Lower leg skin (tissue), 4 donors: ENCODE data around the gene AHCYL2. TPM values are rescaled to one million over a fixed set of nuclear protein-coding genes. Genes with fewer than 3 reads are reported as not detected.
"Not testable (repeated sequence)": the region's sequence is repeated elsewhere in the genome, so short reads cannot be mapped to it uniquely, and the experiment has no call there.

Source experiments
- DNase-seq, 2 donors: peaks; one replicate each; pipeline ENCODE4 v3.0.0-alpha.2; 2019; ENCODE audit warnings: low spot score in 2 of 2
- H3K4me3 ChIP-seq: fragments of 200-600 bp; sonication (generic); 2 replicates; pipeline ENCODE4 v1.5.1; 2017; ENCODE audit warnings: mild to moderate bottlenecking, low read depth; ENCODE audit not compliant: poor library complexity, severe bottlenecking
- CTCF ChIP-seq, 3 donors: fragments of 450-650 bp; IDR thresholded peaks; one replicate each; pipeline ENCODE4 v1.5.1; 2016; ENCODE audit warnings: antibody characterized with exemption in 3 of 3, mild to moderate bottlenecking in 3 of 3, moderate library complexity in 2 of 3
- POLR2A ChIP-seq, 2 donors: fragments of 450-650 bp; IDR thresholded peaks; one replicate each; pipeline ENCODE4 v1.6.1; 2016 to 2017; ENCODE audit warnings: antibody characterized with exemption in 2 of 2, mild to moderate bottlenecking in 1 of 2, moderate library complexity in 1 of 2
- WGBS, 2 donors: methylation state at CpG; one replicate each; pipeline ENCODE4 v1.1.5; 2018; 5-methylcytosine and 5-hydroxymethylcytosine counted together
- intact Hi-C: fragments of 100-400 bp; cut with DNase I; formaldehyde crosslinking; loops from one replicate; pipeline ENCODE4 v1.15.0; 2023; ENCODE audit warnings: low total_unique reads
- total RNA-seq, 4 donors: library from RNA; depleted of rRNA; stranded (reverse); fragments of >200 nt; gene quantifications; one replicate each; pipeline ENCODE4 v1.1.0, GENCODE V29; 2016

The AHCYL2 gene
- total RNA-seq, 4 donors from 2014 or later, result 31.1 to 45.8 (median 39.2) TPM

GRCh38 chr7:129466796-129467195, 242.0 kb downstream of the AHCYL2 start:
- WGBS, 2 donors, result 60 to 74% methylated on average over 3 of the region's 3 CpGs
- no peak overlapping the region for H3K4me3 ChIP-seq
- TF ChIP-seq POLR2A (IDR thresholded peaks at IDR 0.05), result no peak
- TF ChIP-seq CTCF (IDR thresholded peaks at IDR 0.05), result no peak
- no peak for DNase-seq
- intact Hi-C loops, result no loop called here

GRCh38 chr7:129468087-129468486, 243.3 kb downstream of the AHCYL2 start:
- TF ChIP-seq CTCF (IDR thresholded peaks at IDR 0.05) (no peak), POLR2A (IDR thresholded peaks at IDR 0.05) (no peak)
- WGBS, 2 donors, result 44 to 55% methylated on average over 1 of the region's 1 CpG
- DNase-seq, result no peak
- intact Hi-C loops, result no loop called here
- no peak overlapping the region for H3K4me3 ChIP-seq

GRCh38 chr7:129468547-129468946, 243.7 kb downstream of the AHCYL2 start:
- 68 to 86% methylated on average over 4 of the region's 4 CpGs for WGBS, 2 donors
- TF ChIP-seq CTCF (IDR thresholded peaks at IDR 0.05), result no peak
- TF ChIP-seq POLR2A (IDR thresholded peaks at IDR 0.05), result no peak
- H3K4me3 ChIP-seq, result no peak overlapping the region
- no peak for DNase-seq
- intact Hi-C loops, result no loop called here

- intact Hi-C loops, result no loop called here
- TF ChIP-seq POLR2A (IDR thresholded peaks at IDR 0.05) (no peak), CTCF (IDR thresholded peaks at IDR 0.05) (no peak)
- no peak overlapping the region for H3K4me3 ChIP-seq
- no peak for DNase-seq
Observed at GRCh38 chr7:129469930-129470329, 245.1 kb downstream of the AHCYL2 start.

- TF ChIP-seq POLR2A (IDR thresholded peaks at IDR 0.05), result no peak
- no peak for TF ChIP-seq CTCF (IDR thresholded peaks at IDR 0.05)
- no peak for DNase-seq
- 86 to 91% methylated on average over 1 of the region's 1 CpG for WGBS, 2 donors
- no peak overlapping the region for H3K4me3 ChIP-seq
- intact Hi-C loops, result no loop called here
Observed at GRCh38 chr7:129470411-129470810, 245.6 kb downstream of the AHCYL2 start.

- no peak overlapping the region for H3K4me3 ChIP-seq
- intact Hi-C loops, result no loop called here
- no peak for DNase-seq
- TF ChIP-seq CTCF (IDR thresholded peaks at IDR 0.05), result no peak
- TF ChIP-seq POLR2A (IDR thresholded peaks at IDR 0.05), result no peak
Observed at GRCh38 chr7:129471402-129471827, 246.6 kb downstream of the AHCYL2 start.

- DNase-seq, intact Hi-C loops, H3K4me3 ChIP-seq: not testable (repeated sequence)
- 96 to 98% methylated on average over 10 to 13 of the region's 27 CpGs for WGBS, 2 donors
Observed at GRCh38 chr7:129475931-129476330, 251.1 kb downstream of the AHCYL2 start.

GRCh38 chr7:129476398-129476797, 251.6 kb downstream of the AHCYL2 start:
- DNase-seq, H3K4me3 ChIP-seq, intact Hi-C loops: not testable (repeated sequence)
- 95 to 98% methylated on average over 14 to 21 of the region's 27 CpGs for WGBS, 2 donors
